ENCODE data around the gene TMEM108. TPM values are rescaled to one million over a fixed set of nuclear protein-coding genes. Genes with fewer than 3 reads are reported as not detected.
A peak's percentile ranks its signal among the peaks of the same experiment; 100 is the strongest.

TMEM108 gene
- total RNA-seq, 1 experiment from 2014 or later, result not detected

GRCh38 chr3:133383175-133383574, 345.0 kb downstream of the TMEM108 start:
- no peaks in the 10 kb centered on the region for H3K9me3 ChIP-seq (replicated peaks)
- no peaks in the 10 kb centered on the region for H3K27me3 ChIP-seq (replicated peaks)
- H3K36me3 ChIP-seq, result peaks cover 8% of the 10 kb centered on the region
- H3K4me1 ChIP-seq (replicated peaks), result no peaks in the 10 kb centered on the region
- no peak for DNase-seq (ENCODE audit: low read depth in 1 of 2, low spot score in 2 of 2)
- H3K27ac ChIP-seq, result no peak overlapping the region
- no peak overlapping the region for H3K4me3 ChIP-seq

DNA sequence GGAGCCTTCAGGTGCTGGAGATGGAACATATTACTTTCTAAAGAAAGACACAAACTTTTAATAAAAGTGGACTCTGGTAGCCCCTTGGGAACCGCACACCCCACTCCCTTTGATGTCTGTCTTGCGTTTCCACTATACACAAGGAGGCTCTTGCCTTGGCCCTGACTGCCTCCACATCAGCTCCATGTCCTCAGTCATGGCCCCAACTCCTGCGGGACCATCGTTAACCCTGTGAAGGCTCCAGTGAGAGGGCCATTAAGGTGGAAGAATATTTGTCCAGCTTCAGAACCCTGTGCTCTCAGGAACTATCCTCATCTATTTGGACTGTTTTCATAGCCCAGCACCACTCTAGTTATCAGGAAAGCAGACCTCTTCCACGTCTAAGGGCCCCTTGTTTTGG, 345.6 kb downstream of the TMEM108 start:
- DNase-seq (ENCODE audit: low read depth in 1 of 2, low spot score in 2 of 2), result no peak
- H3K4me1 ChIP-seq (replicated peaks), result no peaks in the 10 kb centered on the region
- peaks cover 8% of the 10 kb centered on the region for H3K36me3 ChIP-seq
- H3K9me3 ChIP-seq (replicated peaks), result no peaks in the 10 kb centered on the region
- no peak overlapping the region for H3K27ac ChIP-seq
- no peaks in the 10 kb centered on the region for H3K27me3 ChIP-seq (replicated peaks)
- no peak overlapping the region for H3K4me3 ChIP-seq

GRCh38 chr3:133384331-133385027, 346.3 kb downstream of the TMEM108 start:
- Histone ChIP-seq H3K27me3 (replicated peaks) (no peaks in the 10 kb centered on the region), H3K27ac (no peak overlapping the region), H3K4me1 (replicated peaks) (no peaks in the 10 kb centered on the region), H3K36me3 (peaks cover 8% of the 10 kb centered on the region), H3K9me3 (replicated peaks) (no peaks in the 10 kb centered on the region), H3K4me3 (no peak overlapping the region)
- DNase-seq (ENCODE audit: low read depth in 1 of 2, low spot score in 2 of 2), result peak in 1 of 2 experiments; percentile 6

- no peak overlapping the region for H3K4me3 ChIP-seq
- no peak overlapping the region for H3K27ac ChIP-seq
- no peaks in the 10 kb centered on the region for H3K27me3 ChIP-seq (replicated peaks)
- peaks cover 8% of the 10 kb centered on the region for H3K36me3 ChIP-seq
- no peaks in the 10 kb centered on the region for H3K4me1 ChIP-seq (replicated peaks)
- no peaks in the 10 kb centered on the region for H3K9me3 ChIP-seq (replicated peaks)
- no peak for DNase-seq (ENCODE audit: low read depth in 1 of 2, low spot score in 2 of 2)
Observed at GRCh38 chr3:133386876-133387275, 348.7 kb downstream of the TMEM108 start.

DNA sequence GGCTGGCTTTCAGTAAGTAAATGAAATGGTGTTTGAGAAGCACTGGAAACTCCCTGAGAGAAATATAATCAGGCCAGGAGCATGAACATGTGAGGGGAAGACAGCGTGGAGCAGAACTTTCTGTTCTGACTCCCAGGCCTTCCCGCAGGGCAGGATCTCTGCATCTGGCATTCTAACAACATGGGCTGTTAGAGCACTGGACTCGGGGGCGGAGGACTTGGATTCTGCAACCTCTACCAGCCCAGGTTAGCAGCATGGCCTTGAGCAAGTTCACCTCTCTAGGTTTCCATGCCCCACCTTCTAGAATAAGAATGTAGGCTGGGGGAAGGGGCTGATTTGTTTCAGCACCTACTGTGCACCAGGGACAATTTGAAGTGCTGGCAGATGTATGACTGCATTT, 349.1 kb downstream of the TMEM108 start:
- peaks cover 8% of the 10 kb centered on the region for H3K36me3 ChIP-seq
- H3K9me3 ChIP-seq (replicated peaks), result no peaks in the 10 kb centered on the region
- H3K4me1 ChIP-seq (replicated peaks), result no peaks in the 10 kb centered on the region
- no peaks in the 10 kb centered on the region for H3K27me3 ChIP-seq (replicated peaks)
- no peak overlapping the region for H3K27ac ChIP-seq
- H3K4me3 ChIP-seq, result no peak overlapping the region
- DNase-seq (ENCODE audit: low read depth in 1 of 2, low spot score in 2 of 2), result no peak

DNA sequence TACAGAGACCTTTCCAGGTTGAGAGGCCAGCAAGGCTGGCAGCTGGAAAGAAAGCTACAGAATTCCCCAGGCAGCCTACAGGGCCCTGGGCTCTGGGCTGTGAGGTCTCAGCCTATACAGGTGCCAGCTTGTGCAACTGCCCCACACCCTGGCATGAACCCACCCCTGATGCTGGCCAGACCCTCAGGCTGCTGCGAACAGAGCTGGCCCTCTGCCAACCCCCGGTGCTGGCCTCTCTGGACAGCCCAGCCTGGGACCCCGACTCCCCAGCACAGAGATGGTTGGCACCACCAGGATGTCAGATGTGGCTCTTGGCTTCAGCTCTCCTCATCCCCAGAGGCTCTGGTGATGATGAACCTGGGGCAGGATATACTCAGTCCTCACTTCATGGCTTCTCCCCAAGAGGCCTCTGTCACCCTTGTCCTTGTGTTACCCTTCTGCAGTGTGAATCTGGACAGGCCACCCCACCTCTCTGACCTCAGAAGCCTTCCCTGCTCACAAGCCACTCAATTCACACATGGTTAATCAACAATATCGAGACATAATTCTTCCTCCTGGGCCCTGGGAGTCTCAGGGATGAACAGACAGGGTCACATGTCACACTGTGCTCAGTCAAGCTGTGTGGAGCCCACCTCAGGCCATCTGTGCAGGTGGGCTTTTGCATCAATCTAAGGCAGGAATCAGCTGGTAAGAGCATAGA, 350.7 kb downstream of the TMEM108 start:
- no peaks in the 10 kb centered on the region; the same call in 1 of the 2 replicates for H3K9me3 ChIP-seq (replicated peaks)
- H3K36me3 ChIP-seq, result peaks cover 8% of the 10 kb centered on the region
- H3K4me1 ChIP-seq (replicated peaks), result 0 out of 2 replicates have a peak, but pooled peaks cover 5% of the 10 kb centered on the region
- DNase-seq (ENCODE audit: low read depth in 1 of 2, low spot score in 2 of 2), result no peak
- H3K27ac ChIP-seq, result no peak overlapping the region
- no peaks in the 10 kb centered on the region for H3K27me3 ChIP-seq (replicated peaks)
- H3K4me3 ChIP-seq, result no peak overlapping the region

- peaks cover 20% of the 10 kb centered on the region for H3K4me1 ChIP-seq (replicated peaks)
- DNase-seq (ENCODE audit: low read depth in 1 of 2, low spot score in 2 of 2), result no peak
- peaks cover 6% of the 10 kb centered on the region; the same call in 1 of the 2 replicates for H3K9me3 ChIP-seq (replicated peaks)
- no peak overlapping the region for H3K27ac ChIP-seq
- H3K27me3 ChIP-seq (replicated peaks), result no peaks in the 10 kb centered on the region
- H3K36me3 ChIP-seq, result 0 out of 2 replicates have a peak, but pooled peaks cover 4% of the 10 kb centered on the region
- no peak overlapping the region for H3K4me3 ChIP-seq
Observed at GRCh38 chr3:133390715-133391114, 352.5 kb downstream of the TMEM108 start.

DNA sequence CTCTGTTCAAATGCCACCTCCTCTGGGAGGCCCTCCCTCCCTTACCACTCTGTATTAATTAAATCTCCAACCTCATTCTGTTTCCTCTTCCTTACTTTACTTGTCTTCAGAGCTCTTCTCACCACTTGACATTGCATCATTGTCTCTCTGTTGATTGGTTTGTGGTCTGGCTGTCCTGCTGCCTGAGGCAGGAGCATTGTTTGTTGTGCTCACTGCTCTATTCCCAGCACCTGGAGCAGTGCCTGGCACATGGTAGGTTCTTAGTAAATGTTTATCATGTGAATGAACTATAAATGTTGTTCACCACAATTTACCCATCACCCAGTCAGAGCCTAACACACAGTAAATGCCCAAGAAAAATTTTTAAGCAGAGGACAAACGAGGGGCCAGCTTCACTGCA, 355.0 kb downstream of the TMEM108 start:
- Histone ChIP-seq H3K9me3 (replicated peaks) (peaks cover 6% of the 10 kb centered on the region; the same call in 1 of the 2 replicates), H3K4me1 (replicated peaks) (peaks cover 20% of the 10 kb centered on the region), H3K4me3 (no peak overlapping the region), H3K36me3 (0 out of 2 replicates have a peak, but pooled peaks cover 4% of the 10 kb centered on the region), H3K27ac (no peak overlapping the region), H3K27me3 (replicated peaks) (no peaks in the 10 kb centered on the region)
- no peak for DNase-seq (ENCODE audit: low read depth in 1 of 2, low spot score in 2 of 2)

GRCh38 chr3:133393691-133394474, 355.7 kb downstream of the TMEM108 start:
- no peaks in the 10 kb centered on the region for H3K27me3 ChIP-seq (replicated peaks)
- peaks cover 20% of the 10 kb centered on the region for H3K4me1 ChIP-seq (replicated peaks)
- no peak overlapping the region for H3K27ac ChIP-seq
- H3K4me3 ChIP-seq, result no peak overlapping the region
- no peak for DNase-seq (ENCODE audit: low read depth in 1 of 2, low spot score in 2 of 2)
- H3K36me3 ChIP-seq, result 0 out of 2 replicates have a peak, but pooled peaks cover 4% of the 10 kb centered on the region
- peaks cover 6% of the 10 kb centered on the region; the same call in 1 of the 2 replicates for H3K9me3 ChIP-seq (replicated peaks)

DNA sequence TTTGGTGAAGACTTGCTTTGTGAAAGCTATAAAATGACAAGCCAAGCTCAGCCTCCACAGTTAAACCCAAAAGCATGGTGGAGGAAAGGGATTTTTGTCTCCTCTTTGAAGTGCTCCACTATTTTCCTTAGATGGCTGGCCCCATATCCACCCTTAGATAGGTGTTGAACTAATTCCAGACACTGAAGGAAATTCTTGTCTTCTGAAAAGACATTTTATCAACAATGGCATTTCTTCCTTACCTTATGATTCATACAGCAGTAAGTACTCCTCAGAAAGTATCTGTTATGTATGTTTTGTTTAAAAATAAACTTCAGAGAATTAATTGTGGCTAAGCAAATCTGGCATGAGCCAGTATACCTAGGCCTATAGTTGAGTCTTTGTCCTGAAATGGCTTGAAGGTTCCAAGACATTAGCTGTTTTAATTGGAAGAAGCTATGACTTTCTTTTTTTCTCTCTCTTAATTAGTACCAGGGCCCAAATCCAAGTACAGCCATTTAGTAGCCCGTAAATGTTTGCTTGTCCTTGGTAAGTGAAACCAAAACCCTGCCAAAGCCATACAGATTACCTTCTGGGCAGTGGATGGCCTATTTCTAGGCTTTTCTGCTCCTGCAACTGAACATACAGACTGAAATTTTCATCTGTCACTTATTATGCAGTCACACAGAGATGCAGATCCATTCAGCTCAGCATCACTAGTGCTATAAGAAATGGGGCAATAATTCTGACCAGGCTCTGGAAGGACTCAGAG, 356.5 kb downstream of the TMEM108 start:
- H3K9me3 ChIP-seq (replicated peaks), result peaks cover 6% of the 10 kb centered on the region; the same call in 1 of the 2 replicates
- peaks cover 20% of the 10 kb centered on the region for H3K4me1 ChIP-seq (replicated peaks)
- H3K27ac ChIP-seq, result no peak overlapping the region
- no peak overlapping the region for H3K4me3 ChIP-seq
- DNase-seq (ENCODE audit: low read depth in 1 of 2, low spot score in 2 of 2), result peak in 1 of 2 experiments; percentile 10
- H3K27me3 ChIP-seq (replicated peaks), result no peaks in the 10 kb centered on the region
- H3K36me3 ChIP-seq, result 0 out of 2 replicates have a peak, but pooled peaks cover 4% of the 10 kb centered on the region

DNA sequence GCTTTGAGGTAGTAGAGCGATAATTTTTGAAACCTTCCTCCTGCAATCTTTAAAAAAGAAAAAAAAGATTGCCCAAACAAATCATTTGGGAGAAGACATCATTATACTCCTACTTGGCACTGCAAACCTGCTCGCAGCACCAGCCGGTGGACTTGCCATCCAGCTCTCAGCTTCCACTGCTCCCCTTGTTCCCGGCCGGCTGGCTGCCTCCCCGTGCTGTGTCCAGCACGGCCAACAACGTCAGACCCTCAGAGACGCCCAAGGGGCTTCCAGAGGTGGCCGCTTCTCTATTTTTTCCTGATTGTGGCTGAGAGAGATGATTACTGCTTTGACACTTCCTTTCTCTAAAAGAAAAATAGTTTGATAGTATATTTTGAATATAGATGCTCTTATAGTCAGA, 358.7 kb downstream of the TMEM108 start:
- DNase-seq (ENCODE audit: low read depth in 1 of 2, low spot score in 2 of 2), result no peak
- H3K36me3 ChIP-seq, result 0 out of 2 replicates have a peak, but pooled peaks cover 4% of the 10 kb centered on the region
- peaks cover 6% of the 10 kb centered on the region; the same call in 1 of the 2 replicates for H3K9me3 ChIP-seq (replicated peaks)
- no peaks in the 10 kb centered on the region for H3K27me3 ChIP-seq (replicated peaks)
- no peak overlapping the region for H3K27ac ChIP-seq
- peaks cover 20% of the 10 kb centered on the region for H3K4me1 ChIP-seq (replicated peaks)
- H3K4me3 ChIP-seq, result no peak overlapping the region

DNA sequence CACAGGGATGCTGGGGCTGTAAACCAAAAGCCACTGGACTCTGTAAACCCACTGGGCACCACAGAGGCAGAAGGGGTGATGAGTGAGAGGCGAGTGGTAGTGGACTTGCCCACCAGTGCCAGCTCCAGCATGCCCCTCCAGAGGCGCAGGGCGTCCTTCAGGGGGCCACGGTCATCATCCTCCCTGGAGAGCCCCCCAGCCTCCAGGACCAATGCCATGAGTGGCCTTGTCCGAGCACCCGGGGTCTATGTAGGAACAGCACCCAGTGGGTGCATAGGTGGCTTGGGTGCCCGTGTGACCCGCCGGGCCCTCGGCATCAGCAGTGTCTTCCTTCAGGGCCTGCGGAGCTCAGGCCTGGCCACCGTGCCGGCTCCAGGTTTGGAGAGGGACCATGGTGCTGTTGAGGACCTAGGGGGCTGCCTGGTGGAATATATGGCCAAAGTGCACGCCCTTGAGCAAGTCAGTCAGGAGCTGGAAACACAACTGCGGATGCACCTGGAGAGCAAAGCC, 361.9 kb downstream of the TMEM108 start, which contains the start of gene BFSP2:
Gene BFSP2, plus strand, starts transcription at position 51 of the 510 bp plus-strand sequence. Its CDS starts 28 bp downstream, at position 79.
- Histone ChIP-seq H3K27me3 (replicated peaks) (no peaks in the 10 kb centered on the region), H3K27ac (no peak within 1 kb of the TSS), H3K9me3 (replicated peaks) (no peaks in the 10 kb centered on the region), H3K4me3 (no peak within 1 kb of the TSS), H3K4me1 (replicated peaks) (peaks cover 4% of the 10 kb centered on the region), H3K36me3 (no peaks in the 10 kb centered on the region)
- no peak for DNase-seq (ENCODE audit: low read depth in 1 of 2, low spot score in 2 of 2)
